NCI-H2227 treated with DMSO at 0.1 percent for 48 hours (cell line): ENCODE results near the gene EIF1B.

Source experiments
- DNase-seq: peaks from one replicate; lab custom pipeline; 2025; lab: John Stamatoyannopoulos, UW

EIF1B gene

DNA sequence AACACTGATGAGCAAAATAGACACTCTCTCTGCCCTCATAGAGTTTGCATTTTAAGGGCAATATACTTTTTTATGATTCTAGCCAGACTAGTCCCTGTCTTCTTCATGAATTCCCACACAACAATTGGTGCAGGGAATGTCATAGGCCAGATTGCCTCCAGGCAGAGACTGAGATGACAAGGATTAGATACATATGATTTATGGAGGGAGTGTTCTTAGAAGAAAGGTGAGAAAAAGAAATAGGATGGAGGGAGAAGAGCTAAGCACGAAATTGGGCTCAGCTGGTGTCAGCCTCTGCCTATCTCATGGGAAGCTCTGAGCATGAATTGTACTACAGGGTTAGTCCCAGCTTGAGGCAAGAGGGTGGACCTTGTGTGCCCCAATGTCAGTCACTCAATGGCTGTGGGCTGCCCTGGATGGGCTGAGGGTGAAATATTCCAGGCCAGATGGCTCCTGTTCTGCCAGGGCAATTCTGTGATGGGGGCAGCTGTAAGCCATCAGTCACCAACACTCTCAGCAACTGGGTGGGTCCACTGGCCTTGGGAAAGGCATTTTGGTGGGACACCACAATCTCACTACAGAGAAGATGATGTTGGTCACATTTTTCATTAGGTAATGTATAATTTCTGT lies 31.1 kb downstream of the EIF1B start:
- DNase-seq, result no peak

DNA sequence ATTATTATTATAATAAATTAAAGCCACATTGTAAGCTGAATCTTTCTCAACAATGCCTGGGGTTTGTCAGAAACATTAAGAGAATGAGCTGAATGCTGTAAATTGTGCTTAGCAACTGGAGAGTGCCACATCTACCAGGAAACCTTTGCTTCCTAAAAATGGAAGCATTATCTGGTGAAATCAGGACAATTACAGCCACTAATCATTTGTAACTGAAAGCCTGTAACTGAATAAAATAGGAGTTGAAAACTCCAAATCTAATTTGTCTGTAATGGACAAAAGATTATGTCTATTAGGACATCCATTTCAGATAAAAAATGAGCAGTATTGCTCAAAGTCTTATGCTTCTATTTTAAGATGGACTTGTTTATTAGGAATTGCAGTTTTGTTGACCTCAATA lies 32.2 kb downstream of the EIF1B start:
- DNase-seq, result no peak

DNA sequence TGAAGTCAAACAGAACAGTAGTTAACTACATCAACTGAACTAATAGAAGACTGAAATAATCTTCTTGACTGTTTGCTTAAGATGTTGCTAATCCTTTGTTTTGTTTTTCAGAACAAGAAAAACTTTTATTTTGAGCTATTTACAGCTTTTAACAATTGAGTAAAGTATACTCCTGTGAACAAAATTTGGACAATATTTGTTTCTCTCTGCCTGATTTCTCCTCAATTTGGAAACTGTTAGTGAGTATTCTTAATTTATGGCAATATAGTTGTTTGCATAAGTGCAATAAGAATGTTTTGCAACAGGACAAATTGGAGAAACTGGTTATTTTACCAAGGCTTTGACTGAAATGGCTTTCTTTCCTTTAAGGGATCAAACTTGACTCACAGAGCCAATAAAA lies 41.0 kb downstream of the EIF1B start:
- no peak for DNase-seq

DNA sequence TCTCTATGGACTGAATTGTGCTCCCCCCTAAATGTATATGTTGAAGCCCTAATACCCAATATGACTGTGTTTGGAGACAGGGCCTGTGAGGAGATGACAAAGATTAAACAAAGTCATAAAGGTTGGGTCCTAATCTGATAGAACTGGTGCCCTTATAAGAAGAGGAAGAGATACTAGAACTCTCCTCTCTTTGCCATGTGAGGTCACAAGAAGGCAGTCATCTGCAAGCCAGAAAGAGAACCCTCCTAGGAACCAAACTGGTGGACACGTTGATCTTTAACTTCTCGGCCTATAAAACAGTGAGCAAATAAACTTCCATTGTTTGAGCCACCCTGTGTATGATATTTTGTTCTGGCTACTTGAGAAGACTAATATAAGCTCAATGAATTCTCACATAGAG lies 45.9 kb downstream of the EIF1B start:
- no peak for DNase-seq

DNA sequence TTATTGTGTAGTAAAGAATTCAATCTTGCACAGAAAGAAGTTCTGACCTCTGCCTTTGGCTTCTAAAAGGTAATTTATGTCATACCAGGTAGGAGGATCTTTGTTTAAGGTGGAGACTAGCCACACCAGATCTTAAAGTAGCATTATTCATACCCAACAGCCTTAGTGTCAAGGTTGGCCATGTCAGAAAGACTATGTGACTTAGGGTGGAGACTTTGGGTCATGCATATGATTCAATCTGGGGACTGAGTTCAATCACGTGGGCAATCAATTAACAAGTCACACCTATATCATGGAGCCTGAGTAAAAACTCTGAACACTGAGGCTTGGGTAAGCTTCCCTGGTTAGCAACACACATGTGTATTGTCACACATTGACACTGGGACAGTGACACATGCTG lies 48.9 kb downstream of the EIF1B start:
- DNase-seq, result no peak
